OCI-LY1 (cell line): ENCODE data around the gene CFAP90.

Source experiments
- H2AFZ ChIP-seq: fragments of 200-600 bp; sonication (generic), shearing (Covaris generic); 2 replicates; pipeline ENCODE4 v1.6.0; 2014; ENCODE audit warnings: antibody characterized with exemption, mild to moderate bottlenecking, low read length
- H3F3A ChIP-seq: fragments of 200-600 bp; sonication (generic), shearing (Covaris generic); 2 replicates; pipeline ENCODE4 v1.6.0; 2014; ENCODE audit warnings: mild to moderate bottlenecking, antibody characterized with exemption, low read length, moderate library complexity; ENCODE audit not compliant: insufficient read depth
- H3K27ac ChIP-seq: fragments of 200-600 bp; sonication (generic); 2 replicates; pipeline ENCODE4 v1.5.1; 2014; ENCODE audit warnings: low read length, mixed run types, mild to moderate bottlenecking, low read depth; ENCODE audit not compliant: poor library complexity, severe bottlenecking
- H3K27me3 ChIP-seq: fragments of 200-600 bp; sonication (generic); 2 replicates; pipeline ENCODE4 v1.6.0; 2014; ENCODE audit warnings: antibody characterized with exemption, mild to moderate bottlenecking, low read length, moderate library complexity; ENCODE audit not compliant: insufficient read depth
- H3K36me3 ChIP-seq: fragments of 200-600 bp; sonication (generic); 2 replicates; pipeline ENCODE4 v1.6.1; 2014; ENCODE audit warnings: mild to moderate bottlenecking, antibody characterized with exemption, low read length, moderate library complexity, mixed read lengths; ENCODE audit not compliant: insufficient read depth
- H3K4me1 ChIP-seq: fragments of 200-600 bp; sonication (generic); 2 replicates; pipeline ENCODE4 v1.5.1; 2014; ENCODE audit warnings: mild to moderate bottlenecking, low read length, moderate library complexity; ENCODE audit not compliant: insufficient read depth, severe bottlenecking
- H3K4me2 ChIP-seq: fragments of 200-600 bp; sonication (generic), shearing (Covaris generic); 2 replicates; pipeline ENCODE4 v1.6.1; 2014; ENCODE audit warnings: low read length
- H3K4me3 ChIP-seq: fragments of 200-600 bp; sonication (generic); 2 replicates; pipeline ENCODE4 v1.5.1; 2014; ENCODE audit warnings: low read length, low read depth, mild to moderate bottlenecking, mixed read lengths; ENCODE audit not compliant: poor library complexity, severe bottlenecking
- H3K79me2 ChIP-seq: fragments of 200-600 bp; shearing (Covaris generic); 2 replicates; pipeline ENCODE4 v1.6.1; 2016; ENCODE audit warnings: mixed run types, low read length, mixed read lengths; ENCODE audit not compliant: insufficient read depth
- H3K9ac ChIP-seq: fragments of 200-600 bp; sonication (generic), shearing (Covaris generic); 2 replicates; pipeline ENCODE4 v1.6.1; 2014; ENCODE audit warnings: mild to moderate bottlenecking, low read length, mixed read lengths
- H3K9me2 ChIP-seq: fragments of 200-600 bp; sonication (generic), shearing (Covaris generic); 2 replicates; pipeline ENCODE4 v1.6.1; 2014; ENCODE audit warnings: low read depth, mild to moderate bottlenecking, low read length, mixed read lengths
- H3K9me3 ChIP-seq: fragments of 200-600 bp; shearing (Covaris generic); 2 replicates; pipeline ENCODE4 v1.6.1; 2014; ENCODE audit warnings: low read length, mixed read lengths
- H4K20me1 ChIP-seq: fragments of 200-600 bp; sonication (generic), shearing (Covaris generic); 2 replicates; pipeline ENCODE4 v1.6.0; 2016; ENCODE audit warnings: mild to moderate bottlenecking, low read length; ENCODE audit not compliant: insufficient read depth
- EZH2 ChIP-seq: fragments of 200-600 bp; sonication (generic), shearing (Covaris generic); IDR thresholded peaks from 2 replicates; pipeline ENCODE4 v1.8.0; 2017; ENCODE audit warnings: borderline replicate concordance, mixed run types, mild to moderate bottlenecking, antibody characterized with exemption, low read length, moderate library complexity, mixed read lengths
- TF ChIP-seq, protein P1 (sequence below): fragments of 200-600 bp; sonication (generic), shearing (Covaris generic); IDR thresholded peaks from 2 replicates; pipeline ENCODE4 v1.5.1; 2017; ENCODE audit warnings: mild to moderate bottlenecking, antibody characterized with exemption, low read length, moderate library complexity, mixed read lengths

Gene CFAP90

DNA sequence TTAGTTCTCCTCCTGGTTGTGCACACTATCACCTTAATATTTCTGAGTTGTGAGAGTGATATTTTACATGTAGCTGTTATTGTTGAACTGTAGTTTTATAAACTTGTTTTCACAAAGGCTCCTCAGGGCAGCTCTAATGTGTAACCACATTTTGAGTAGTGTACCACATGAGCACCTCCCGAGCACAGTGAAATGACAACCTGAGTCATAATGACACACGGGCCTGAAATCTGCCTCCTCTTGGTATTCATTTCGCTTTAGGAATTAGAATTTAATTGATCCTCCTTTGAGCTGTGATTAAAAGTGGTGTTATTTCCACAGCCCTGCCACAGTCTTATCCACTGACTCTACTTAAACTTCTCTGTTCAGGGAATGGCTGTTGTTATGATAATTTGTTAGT is 25.9 kb upstream of the CFAP90 start:
- H4K20me1 ChIP-seq, result peaks cover 2% of the 10 kb centered on the region; the same call in 1 of the 2 replicates
- H3K4me3 ChIP-seq, result no peak overlapping the region
- H3F3A ChIP-seq, result no peaks in the 10 kb centered on the region
- no peak overlapping the region for H3K4me2 ChIP-seq
- peaks cover 98% of the 10 kb centered on the region for H3K36me3 ChIP-seq
- no peak overlapping the region for H3K9ac ChIP-seq
- peaks cover 31% of the 10 kb centered on the region for H3K79me2 ChIP-seq
- H3K27me3 ChIP-seq, result no peaks in the 10 kb centered on the region
- no peak overlapping the region for H3K27ac ChIP-seq
- no peak overlapping the region for H2AFZ ChIP-seq
- TF ChIP-seq, protein P1, sequence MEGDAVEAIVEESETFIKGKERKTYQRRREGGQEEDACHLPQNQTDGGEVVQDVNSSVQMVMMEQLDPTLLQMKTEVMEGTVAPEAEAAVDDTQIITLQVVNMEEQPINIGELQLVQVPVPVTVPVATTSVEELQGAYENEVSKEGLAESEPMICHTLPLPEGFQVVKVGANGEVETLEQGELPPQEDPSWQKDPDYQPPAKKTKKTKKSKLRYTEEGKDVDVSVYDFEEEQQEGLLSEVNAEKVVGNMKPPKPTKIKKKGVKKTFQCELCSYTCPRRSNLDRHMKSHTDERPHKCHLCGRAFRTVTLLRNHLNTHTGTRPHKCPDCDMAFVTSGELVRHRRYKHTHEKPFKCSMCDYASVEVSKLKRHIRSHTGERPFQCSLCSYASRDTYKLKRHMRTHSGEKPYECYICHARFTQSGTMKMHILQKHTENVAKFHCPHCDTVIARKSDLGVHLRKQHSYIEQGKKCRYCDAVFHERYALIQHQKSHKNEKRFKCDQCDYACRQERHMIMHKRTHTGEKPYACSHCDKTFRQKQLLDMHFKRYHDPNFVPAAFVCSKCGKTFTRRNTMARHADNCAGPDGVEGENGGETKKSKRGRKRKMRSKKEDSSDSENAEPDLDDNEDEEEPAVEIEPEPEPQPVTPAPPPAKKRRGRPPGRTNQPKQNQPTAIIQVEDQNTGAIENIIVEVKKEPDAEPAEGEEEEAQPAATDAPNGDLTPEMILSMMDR, result no peak
- TF ChIP-seq EZH2, result no peak
- H3K4me1 ChIP-seq, result peaks cover 8% of the 10 kb centered on the region
- no peaks in the 10 kb centered on the region for H3K9me2 ChIP-seq
- no peaks in the 10 kb centered on the region for H3K9me3 ChIP-seq

- H3K79me2 ChIP-seq, result peaks cover 48% of the 10 kb centered on the region
- no peaks in the 10 kb centered on the region for H3K9me3 ChIP-seq
- no peak for TF ChIP-seq EZH2
- TF ChIP-seq, protein P1, result no peak
- peaks cover 87% of the 10 kb centered on the region for H3K36me3 ChIP-seq
- no peaks in the 10 kb centered on the region for H3K9me2 ChIP-seq
- no peak overlapping the region for H3K4me2 ChIP-seq
- H3K27me3 ChIP-seq, result no peaks in the 10 kb centered on the region
- peaks cover 26% of the 10 kb centered on the region for H3K4me1 ChIP-seq
- no peak overlapping the region for H3K4me3 ChIP-seq
- no peak overlapping the region for H3K27ac ChIP-seq
- H3F3A ChIP-seq, result no peaks in the 10 kb centered on the region
- H4K20me1 ChIP-seq, result peaks cover 2% of the 10 kb centered on the region; the same call in 1 of the 2 replicates
- no peak overlapping the region for H2AFZ ChIP-seq
- H3K9ac ChIP-seq, result no peak overlapping the region
Measured at GRCh38 chr5:7875151-7875550, 24.2 kb upstream of the CFAP90 start.

- Histone ChIP-seq H3K9me2 (no peaks in the 10 kb centered on the region), H3K4me3 (no peak overlapping the region), H3K4me1 (peaks cover 31% of the 10 kb centered on the region), H3K79me2 (peaks cover 54% of the 10 kb centered on the region), H2AFZ (no peak overlapping the region), H3K9me3 (no peaks in the 10 kb centered on the region), H3K36me3 (peaks cover 82% of the 10 kb centered on the region), H3F3A (no peaks in the 10 kb centered on the region), H4K20me1 (peaks cover 2% of the 10 kb centered on the region; the same call in 1 of the 2 replicates), H3K27me3 (no peaks in the 10 kb centered on the region), H3K9ac (no peak overlapping the region), H3K4me2 (no peak overlapping the region), H3K27ac (no peak overlapping the region)
- no peak for TF ChIP-seq EZH2
- TF ChIP-seq, protein P1, result no peak
Measured at GRCh38 chr5:7874639-7875038, 23.7 kb upstream of the CFAP90 start.
